Measurements from ENCODE around the gene MYO5A.
"Not testable (repeated sequence)": the region's sequence is repeated elsewhere in the genome, so short reads cannot be mapped to it uniquely, and the experiment has no call there.

MYO5A gene

DNA sequence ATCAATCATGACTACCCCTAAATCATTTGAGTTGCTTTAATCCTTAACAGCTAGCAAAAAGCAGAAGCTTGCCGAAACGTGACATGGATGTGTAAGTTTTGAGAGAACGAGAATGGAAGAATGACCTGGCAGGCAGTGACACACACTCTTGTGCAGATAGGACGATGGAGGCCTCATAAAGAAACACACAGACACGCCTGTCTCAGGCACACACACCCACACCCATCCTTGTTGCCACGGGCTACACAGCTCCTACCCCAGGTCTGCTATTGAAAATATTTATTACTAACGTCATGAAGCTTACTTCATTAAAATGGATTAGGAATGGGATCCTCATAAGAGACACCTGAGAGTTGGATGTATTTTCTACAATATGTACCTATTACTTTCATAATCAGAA lies 241.6 kb downstream of the MYO5A start:
- no peak overlapping the region for H3K4me3 ChIP-seq (ENCODE audit: control insufficient read depth, low read depth, low read length)
- DNase-seq (ENCODE audit: low read depth): no peak
- TF ChIP-seq, protein P1, sequence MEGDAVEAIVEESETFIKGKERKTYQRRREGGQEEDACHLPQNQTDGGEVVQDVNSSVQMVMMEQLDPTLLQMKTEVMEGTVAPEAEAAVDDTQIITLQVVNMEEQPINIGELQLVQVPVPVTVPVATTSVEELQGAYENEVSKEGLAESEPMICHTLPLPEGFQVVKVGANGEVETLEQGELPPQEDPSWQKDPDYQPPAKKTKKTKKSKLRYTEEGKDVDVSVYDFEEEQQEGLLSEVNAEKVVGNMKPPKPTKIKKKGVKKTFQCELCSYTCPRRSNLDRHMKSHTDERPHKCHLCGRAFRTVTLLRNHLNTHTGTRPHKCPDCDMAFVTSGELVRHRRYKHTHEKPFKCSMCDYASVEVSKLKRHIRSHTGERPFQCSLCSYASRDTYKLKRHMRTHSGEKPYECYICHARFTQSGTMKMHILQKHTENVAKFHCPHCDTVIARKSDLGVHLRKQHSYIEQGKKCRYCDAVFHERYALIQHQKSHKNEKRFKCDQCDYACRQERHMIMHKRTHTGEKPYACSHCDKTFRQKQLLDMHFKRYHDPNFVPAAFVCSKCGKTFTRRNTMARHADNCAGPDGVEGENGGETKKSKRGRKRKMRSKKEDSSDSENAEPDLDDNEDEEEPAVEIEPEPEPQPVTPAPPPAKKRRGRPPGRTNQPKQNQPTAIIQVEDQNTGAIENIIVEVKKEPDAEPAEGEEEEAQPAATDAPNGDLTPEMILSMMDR (IDR thresholded peaks at IDR 0.05; ENCODE audit: control insufficient read depth, insufficient read depth, low read depth, low read length, missing control alignments): no peak

DNA sequence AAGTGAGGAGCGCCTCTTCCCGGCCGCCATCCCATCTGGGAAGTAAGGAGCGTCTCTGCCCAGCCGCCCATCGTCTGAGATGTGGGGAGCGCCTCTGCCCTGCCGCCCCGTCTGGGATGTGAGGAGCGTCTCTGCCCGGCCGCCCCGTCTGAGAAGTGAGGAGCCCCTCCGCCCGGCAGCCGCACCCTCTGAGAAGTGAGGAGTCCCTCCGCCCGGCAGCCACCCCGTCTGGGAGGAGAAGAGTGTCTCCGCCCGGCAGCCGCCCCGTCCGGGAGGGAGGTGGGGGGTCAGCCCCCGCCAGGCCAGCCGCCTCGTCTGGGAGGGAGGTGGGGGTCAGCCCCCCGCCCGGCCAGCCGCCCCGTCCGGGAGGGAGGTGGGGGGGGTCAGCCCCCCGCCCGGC lies 242.7 kb downstream of the MYO5A start:
- not testable (repeated sequence) for H3K4me3 ChIP-seq (ENCODE audit: control insufficient read depth, low read depth, low read length); DNase-seq (ENCODE audit: low read depth)

DNA sequence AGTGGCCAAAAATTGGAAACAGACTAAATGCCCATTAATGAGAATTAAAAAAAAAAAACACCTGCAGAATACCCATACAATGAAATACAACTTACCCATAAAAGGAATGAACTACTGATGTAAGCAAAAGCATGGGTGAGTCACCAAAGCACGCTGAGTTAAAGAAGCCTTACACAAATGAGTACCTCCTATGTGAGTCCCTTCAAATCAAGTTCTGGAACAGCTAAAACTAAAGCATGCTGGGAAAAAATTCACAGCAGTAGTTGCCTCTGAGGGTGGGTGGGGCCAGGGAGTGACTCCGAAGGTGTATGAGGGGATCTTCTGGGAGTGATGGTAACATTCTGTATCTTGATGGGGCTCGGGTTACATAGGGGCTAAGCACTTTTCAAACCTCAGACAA lies 244.5 kb downstream of the MYO5A start:
- TF ChIP-seq, protein P1 (IDR thresholded peaks at IDR 0.05; ENCODE audit: control insufficient read depth, insufficient read depth, low read depth, low read length, missing control alignments): no peak

DNA sequence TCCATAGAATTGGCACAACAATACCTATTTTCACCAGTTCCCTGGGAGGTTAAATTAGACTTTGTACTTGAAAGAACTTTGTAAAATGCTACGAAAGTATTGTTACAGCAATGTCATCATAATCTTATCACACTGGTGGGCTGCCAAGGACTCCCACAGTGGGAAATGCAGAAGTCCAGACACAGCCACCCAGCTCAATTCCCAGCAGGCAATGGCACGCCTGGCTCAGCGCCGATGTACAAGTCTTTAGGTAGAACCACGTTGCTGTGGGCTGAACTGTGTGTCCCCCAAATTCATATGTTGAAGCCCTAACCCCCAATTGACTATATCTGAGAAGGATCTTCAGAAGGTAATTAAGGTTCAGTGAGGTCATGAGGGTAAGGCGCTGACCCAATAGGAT lies 245.4 kb downstream of the MYO5A start:
- no peak for DNase-seq (ENCODE audit: low read depth)
- TF ChIP-seq, protein P1 (IDR thresholded peaks at IDR 0.05; ENCODE audit: control insufficient read depth, insufficient read depth, low read depth, low read length, missing control alignments): no peak

More for the DNA sequence above, 244.5 kb downstream of the MYO5A start:
- no peak overlapping the region for H3K4me3 ChIP-seq (ENCODE audit: control insufficient read depth, low read depth, low read length)
- DNase-seq (ENCODE audit: low read depth): no peak

DNA sequence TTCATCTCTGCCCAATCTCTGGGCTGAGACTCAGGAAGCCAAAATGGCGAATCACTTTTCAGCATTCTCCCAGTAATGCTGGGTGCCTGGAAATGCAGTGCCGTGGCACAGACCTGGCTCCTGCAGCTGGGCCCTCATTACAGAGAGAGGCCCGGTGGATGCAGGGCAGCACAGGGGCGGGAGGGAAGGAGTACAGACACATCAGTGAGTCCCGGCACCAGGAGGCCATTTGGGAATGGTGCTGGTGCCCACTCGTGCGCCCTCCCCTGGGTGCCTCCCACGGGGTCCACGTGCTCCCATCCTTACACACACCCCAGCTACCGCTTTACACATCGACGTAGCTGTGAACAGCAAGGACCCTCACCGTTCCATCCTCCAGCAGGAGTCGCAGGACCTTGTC lies 246.3 kb downstream of the MYO5A start:
- H3K4me3 ChIP-seq (ENCODE audit: control insufficient read depth, low read depth, low read length): no peak overlapping the region
- TF ChIP-seq, protein P1 (IDR thresholded peaks at IDR 0.05; ENCODE audit: control insufficient read depth, insufficient read depth, low read depth, low read length, missing control alignments): no peak
- DNase-seq (ENCODE audit: low read depth): no peak

More for the DNA sequence above, 245.4 kb downstream of the MYO5A start:
- H3K4me3 ChIP-seq (ENCODE audit: control insufficient read depth, low read depth, low read length): no peak overlapping the region

DNA sequence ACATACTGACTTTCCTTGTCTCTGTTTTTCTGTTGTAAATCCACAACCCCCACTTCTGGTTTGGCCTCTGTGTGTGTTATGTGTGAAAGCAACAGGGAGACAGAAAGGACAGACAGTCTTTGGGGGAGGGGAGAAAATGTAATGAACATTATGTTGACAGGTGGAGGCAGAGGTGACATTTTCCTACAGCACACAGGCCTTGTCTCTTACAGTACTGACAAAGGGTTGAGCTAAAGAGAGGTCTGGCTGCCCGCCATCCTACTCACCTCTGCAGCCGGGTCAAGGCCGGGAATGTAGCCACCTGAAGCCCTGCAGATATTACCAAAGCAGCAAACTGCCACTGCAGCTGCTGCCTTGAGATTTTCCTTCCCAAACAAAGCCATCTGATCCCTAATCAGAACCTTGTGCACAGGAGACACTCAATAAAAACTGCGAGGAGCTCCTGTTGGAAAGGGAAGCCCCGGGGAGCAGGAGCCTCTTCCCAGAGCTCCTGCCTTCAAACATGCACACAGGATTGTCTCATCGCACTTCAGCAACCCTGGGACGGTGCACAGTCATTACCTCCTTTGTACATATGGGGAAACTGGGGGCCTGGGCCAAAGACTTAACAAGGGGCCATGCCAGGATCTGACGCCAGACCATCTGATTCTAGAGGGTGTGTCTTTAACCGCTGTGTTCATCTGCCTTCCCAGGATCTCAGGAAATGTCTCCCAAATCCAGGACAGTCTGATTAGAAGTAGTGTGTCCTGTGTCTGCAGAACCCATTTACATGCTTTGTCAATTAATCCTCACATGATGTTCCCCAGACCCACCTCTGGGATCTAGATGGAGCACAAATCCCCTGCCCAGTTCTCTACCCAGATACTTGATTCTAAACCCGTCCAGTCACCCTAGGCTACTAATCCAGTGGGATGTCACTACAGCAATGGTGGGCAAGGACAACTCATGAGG lies 247.3 kb downstream of the MYO5A start:
- DNase-seq (ENCODE audit: low read depth): no peak
- H3K4me3 ChIP-seq (ENCODE audit: control insufficient read depth, low read depth, low read length): no peak overlapping the region
- TF ChIP-seq, protein P1 (IDR thresholded peaks at IDR 0.05; ENCODE audit: control insufficient read depth, insufficient read depth, low read depth, low read length, missing control alignments): no peak

DNA sequence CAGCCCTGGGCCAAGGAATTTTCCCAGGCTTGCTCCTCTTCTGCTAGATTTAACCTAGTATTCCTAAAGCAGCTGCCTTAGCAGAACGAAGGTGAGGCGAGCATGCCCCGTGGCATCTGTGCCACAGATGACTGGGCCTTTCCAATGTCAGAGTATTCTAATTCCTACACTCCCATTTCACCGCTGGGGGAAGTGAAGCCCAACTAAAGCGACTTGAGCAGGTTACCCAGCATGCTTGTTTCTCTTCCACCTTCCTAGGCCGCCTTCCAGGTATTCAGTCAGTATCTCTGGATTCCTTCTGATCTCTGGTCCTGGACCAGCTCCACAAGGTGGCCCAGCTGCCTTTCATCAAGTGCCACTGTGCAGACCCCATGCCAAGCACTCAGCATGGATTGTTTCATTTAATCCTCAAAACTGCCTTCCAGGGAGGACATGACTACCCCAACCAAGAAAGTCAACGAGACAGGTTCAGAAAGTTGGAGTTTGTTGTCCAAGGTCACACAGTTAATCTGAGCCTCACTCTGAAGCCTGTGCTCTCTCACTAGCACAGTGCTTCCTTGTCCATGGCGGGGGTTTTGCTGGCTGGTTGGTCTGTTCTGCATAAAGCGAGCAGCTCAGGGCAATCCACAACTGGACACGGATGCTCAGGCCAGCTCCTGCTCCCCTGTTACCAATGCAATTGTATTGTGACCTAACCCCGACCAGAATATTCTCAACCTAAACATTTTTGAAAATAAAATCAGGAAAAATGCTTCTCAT lies 248.2 kb downstream of the MYO5A start:
- TF ChIP-seq, protein P1 (IDR thresholded peaks at IDR 0.05; ENCODE audit: control insufficient read depth, insufficient read depth, low read depth, low read length, missing control alignments): no peak
- H3K4me3 ChIP-seq (ENCODE audit: control insufficient read depth, low read depth, low read length): no peak overlapping the region
- no peak for DNase-seq (ENCODE audit: low read depth)
